OCI-LY1 (cell line): Measurements from ENCODE around the gene TP53.

ENCODE experiments used
- H2AFZ ChIP-seq: fragments of 200-600 bp; sonication (generic), shearing (Covaris generic); 2 replicates; pipeline ENCODE4 v1.6.0; 2014; ENCODE audit warnings: antibody characterized with exemption, mild to moderate bottlenecking, low read length
- H3F3A ChIP-seq: fragments of 200-600 bp; sonication (generic), shearing (Covaris generic); 2 replicates; pipeline ENCODE4 v1.6.0; 2014; ENCODE audit warnings: mild to moderate bottlenecking, antibody characterized with exemption, low read length, moderate library complexity; ENCODE audit not compliant: insufficient read depth
- H3K27ac ChIP-seq: fragments of 200-600 bp; sonication (generic); 2 replicates; pipeline ENCODE4 v1.5.1; 2014; ENCODE audit warnings: low read length, mixed run types, mild to moderate bottlenecking, low read depth; ENCODE audit not compliant: poor library complexity, severe bottlenecking
- H3K27me3 ChIP-seq: fragments of 200-600 bp; sonication (generic); 2 replicates; pipeline ENCODE4 v1.6.0; 2014; ENCODE audit warnings: antibody characterized with exemption, mild to moderate bottlenecking, low read length, moderate library complexity; ENCODE audit not compliant: insufficient read depth
- H3K36me3 ChIP-seq: fragments of 200-600 bp; sonication (generic); 2 replicates; pipeline ENCODE4 v1.6.1; 2014; ENCODE audit warnings: mild to moderate bottlenecking, antibody characterized with exemption, low read length, moderate library complexity, mixed read lengths; ENCODE audit not compliant: insufficient read depth
- H3K4me1 ChIP-seq: fragments of 200-600 bp; sonication (generic); 2 replicates; pipeline ENCODE4 v1.5.1; 2014; ENCODE audit warnings: mild to moderate bottlenecking, low read length, moderate library complexity; ENCODE audit not compliant: insufficient read depth, severe bottlenecking
- H3K4me2 ChIP-seq: fragments of 200-600 bp; sonication (generic), shearing (Covaris generic); 2 replicates; pipeline ENCODE4 v1.6.1; 2014; ENCODE audit warnings: low read length
- H3K4me3 ChIP-seq: fragments of 200-600 bp; sonication (generic); 2 replicates; pipeline ENCODE4 v1.5.1; 2014; ENCODE audit warnings: low read length, low read depth, mild to moderate bottlenecking, mixed read lengths; ENCODE audit not compliant: poor library complexity, severe bottlenecking
- H3K79me2 ChIP-seq: fragments of 200-600 bp; shearing (Covaris generic); 2 replicates; pipeline ENCODE4 v1.6.1; 2016; ENCODE audit warnings: mixed run types, low read length, mixed read lengths; ENCODE audit not compliant: insufficient read depth
- H3K9ac ChIP-seq: fragments of 200-600 bp; sonication (generic), shearing (Covaris generic); 2 replicates; pipeline ENCODE4 v1.6.1; 2014; ENCODE audit warnings: mild to moderate bottlenecking, low read length, mixed read lengths
- H3K9me2 ChIP-seq: fragments of 200-600 bp; sonication (generic), shearing (Covaris generic); 2 replicates; pipeline ENCODE4 v1.6.1; 2014; ENCODE audit warnings: low read depth, mild to moderate bottlenecking, low read length, mixed read lengths
- H3K9me3 ChIP-seq: fragments of 200-600 bp; shearing (Covaris generic); 2 replicates; pipeline ENCODE4 v1.6.1; 2014; ENCODE audit warnings: low read length, mixed read lengths
- H4K20me1 ChIP-seq: fragments of 200-600 bp; sonication (generic), shearing (Covaris generic); 2 replicates; pipeline ENCODE4 v1.6.0; 2016; ENCODE audit warnings: mild to moderate bottlenecking, low read length; ENCODE audit not compliant: insufficient read depth
- EZH2 ChIP-seq: fragments of 200-600 bp; sonication (generic), shearing (Covaris generic); IDR thresholded peaks from 2 replicates; pipeline ENCODE4 v1.8.0; 2017; ENCODE audit warnings: borderline replicate concordance, mixed run types, mild to moderate bottlenecking, antibody characterized with exemption, low read length, moderate library complexity, mixed read lengths
- TF ChIP-seq, protein P1 (sequence below): fragments of 200-600 bp; sonication (generic), shearing (Covaris generic); IDR thresholded peaks from 2 replicates; pipeline ENCODE4 v1.5.1; 2017; ENCODE audit warnings: mild to moderate bottlenecking, antibody characterized with exemption, low read length, moderate library complexity, mixed read lengths

TP53 gene

DNA sequence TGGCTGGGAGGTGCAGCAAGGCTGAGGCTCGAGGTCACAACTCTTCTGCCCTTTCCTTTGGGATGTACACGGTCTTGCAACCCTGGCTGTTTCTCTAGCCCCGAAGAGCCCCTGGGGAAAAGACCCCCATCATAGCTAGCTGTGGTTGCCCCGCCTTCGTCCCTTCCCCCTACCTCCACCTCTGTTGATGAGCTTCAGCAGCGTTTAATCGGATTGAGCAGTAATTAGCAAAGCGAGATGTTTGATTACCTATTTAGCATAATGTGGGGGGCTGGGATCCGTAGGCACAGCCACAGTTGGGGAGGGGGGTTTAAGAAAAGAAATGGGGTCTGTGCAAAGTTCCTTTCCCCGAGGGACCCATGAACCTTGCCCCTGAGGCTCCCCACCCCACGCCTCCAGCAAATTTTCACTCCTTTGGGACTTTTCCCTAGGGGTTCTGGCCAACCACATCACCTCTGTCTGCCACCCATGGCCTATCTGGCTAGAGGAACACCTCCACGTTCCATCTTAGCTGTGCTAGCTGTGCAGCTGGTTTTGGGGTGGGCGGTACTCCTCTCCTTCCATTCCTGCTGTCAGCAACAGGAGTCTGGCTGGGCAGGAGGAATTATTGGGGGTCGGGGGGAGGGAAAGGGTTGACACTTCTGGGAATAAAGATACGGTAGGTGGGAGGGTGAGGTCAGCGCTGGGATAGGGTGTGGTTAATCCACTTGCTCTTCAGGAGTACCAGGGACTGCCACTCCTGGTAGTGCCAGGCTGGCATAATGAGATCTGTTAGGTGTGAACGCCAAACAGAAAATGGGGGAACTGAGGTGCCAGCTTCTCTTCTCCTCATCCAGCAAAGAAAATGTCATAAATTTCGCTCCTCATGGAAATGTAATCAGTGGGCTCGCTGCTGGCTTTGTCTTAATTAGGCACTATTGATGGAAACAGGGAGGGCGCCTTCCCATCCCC is 28.9 kb upstream of the TP53 start:
- no peaks in the 10 kb centered on the region for H3K9me2 ChIP-seq
- H3K9me3 ChIP-seq = no peaks in the 10 kb centered on the region
- peaks cover 13% of the 10 kb centered on the region for H3K4me1 ChIP-seq
- H3K27me3 ChIP-seq = peaks cover 4% of the 10 kb centered on the region; the same call in 1 of the 2 replicates
- TF ChIP-seq EZH2 = no peak
- TF ChIP-seq, protein P1, sequence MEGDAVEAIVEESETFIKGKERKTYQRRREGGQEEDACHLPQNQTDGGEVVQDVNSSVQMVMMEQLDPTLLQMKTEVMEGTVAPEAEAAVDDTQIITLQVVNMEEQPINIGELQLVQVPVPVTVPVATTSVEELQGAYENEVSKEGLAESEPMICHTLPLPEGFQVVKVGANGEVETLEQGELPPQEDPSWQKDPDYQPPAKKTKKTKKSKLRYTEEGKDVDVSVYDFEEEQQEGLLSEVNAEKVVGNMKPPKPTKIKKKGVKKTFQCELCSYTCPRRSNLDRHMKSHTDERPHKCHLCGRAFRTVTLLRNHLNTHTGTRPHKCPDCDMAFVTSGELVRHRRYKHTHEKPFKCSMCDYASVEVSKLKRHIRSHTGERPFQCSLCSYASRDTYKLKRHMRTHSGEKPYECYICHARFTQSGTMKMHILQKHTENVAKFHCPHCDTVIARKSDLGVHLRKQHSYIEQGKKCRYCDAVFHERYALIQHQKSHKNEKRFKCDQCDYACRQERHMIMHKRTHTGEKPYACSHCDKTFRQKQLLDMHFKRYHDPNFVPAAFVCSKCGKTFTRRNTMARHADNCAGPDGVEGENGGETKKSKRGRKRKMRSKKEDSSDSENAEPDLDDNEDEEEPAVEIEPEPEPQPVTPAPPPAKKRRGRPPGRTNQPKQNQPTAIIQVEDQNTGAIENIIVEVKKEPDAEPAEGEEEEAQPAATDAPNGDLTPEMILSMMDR = no peak
- H3F3A ChIP-seq = no peaks in the 10 kb centered on the region
- no peak overlapping the region for H3K27ac ChIP-seq
- no peak overlapping the region for H3K4me3 ChIP-seq
- H3K36me3 ChIP-seq = no peaks in the 10 kb centered on the region
- peak overlapping the region; percentile 71; the same call in 1 of the 2 replicates for H3K4me2 ChIP-seq
- no peaks in the 10 kb centered on the region for H3K79me2 ChIP-seq
- no peak overlapping the region for H3K9ac ChIP-seq
- no peak overlapping the region for H2AFZ ChIP-seq
- no peaks in the 10 kb centered on the region for H4K20me1 ChIP-seq

DNA sequence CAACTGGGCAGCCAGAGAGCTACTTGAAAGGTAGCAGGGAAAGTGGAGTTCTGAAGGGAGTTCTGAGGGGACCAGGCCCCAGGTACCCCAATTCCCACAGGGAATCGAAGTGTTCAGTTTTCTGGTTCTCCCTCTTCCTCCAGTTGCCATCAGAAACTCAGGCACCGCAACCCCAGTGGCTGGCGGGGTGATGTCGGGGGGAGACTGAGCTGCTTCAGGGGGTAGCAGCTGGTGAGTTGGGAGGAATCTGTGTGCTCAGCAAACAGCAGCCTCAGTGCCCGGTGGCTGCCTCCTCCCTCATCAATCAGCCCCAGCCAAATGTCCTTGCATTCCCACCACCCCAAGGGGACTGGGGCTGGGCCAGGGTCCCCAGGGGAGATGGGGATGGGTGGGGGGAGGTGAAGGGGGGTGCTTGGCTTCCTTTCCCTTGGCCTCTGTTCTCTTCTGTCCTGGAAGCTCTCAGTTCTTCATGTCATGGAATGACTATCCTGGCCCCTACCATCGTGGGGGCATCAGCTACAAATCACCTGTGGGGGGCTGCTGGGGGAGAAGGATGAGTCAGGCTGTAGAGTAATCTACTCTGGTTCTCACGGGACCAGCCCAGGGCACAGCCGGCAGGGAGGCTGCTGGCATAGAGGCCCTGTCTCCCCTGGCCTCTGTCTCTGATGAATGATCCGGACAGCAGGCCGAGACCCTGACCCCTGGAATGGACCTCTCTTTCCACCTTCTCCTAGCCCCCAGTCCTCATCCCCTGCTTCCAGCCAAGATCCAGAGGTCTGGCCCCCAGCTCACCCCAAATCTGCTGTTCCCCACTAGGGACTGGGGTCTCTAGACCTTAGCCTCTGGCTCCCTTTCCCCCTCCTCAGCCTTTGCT is 27.7 kb upstream of the TP53 start:
- H3F3A ChIP-seq = no peaks in the 10 kb centered on the region
- TF ChIP-seq, protein P1 = no peak
- no peak for TF ChIP-seq EZH2
- peaks cover 4% of the 10 kb centered on the region; the same call in 1 of the 2 replicates for H3K27me3 ChIP-seq
- no peak overlapping the region for H2AFZ ChIP-seq
- H3K36me3 ChIP-seq = no peaks in the 10 kb centered on the region
- H3K79me2 ChIP-seq = no peaks in the 10 kb centered on the region
- H4K20me1 ChIP-seq = no peaks in the 10 kb centered on the region
- H3K9ac ChIP-seq = no peak overlapping the region
- no peaks in the 10 kb centered on the region for H3K9me3 ChIP-seq
- H3K4me1 ChIP-seq = peaks cover 13% of the 10 kb centered on the region
- no peak overlapping the region for H3K4me3 ChIP-seq
- H3K27ac ChIP-seq = no peak overlapping the region
- H3K4me2 ChIP-seq = no peak overlapping the region
- H3K9me2 ChIP-seq = no peaks in the 10 kb centered on the region

DNA sequence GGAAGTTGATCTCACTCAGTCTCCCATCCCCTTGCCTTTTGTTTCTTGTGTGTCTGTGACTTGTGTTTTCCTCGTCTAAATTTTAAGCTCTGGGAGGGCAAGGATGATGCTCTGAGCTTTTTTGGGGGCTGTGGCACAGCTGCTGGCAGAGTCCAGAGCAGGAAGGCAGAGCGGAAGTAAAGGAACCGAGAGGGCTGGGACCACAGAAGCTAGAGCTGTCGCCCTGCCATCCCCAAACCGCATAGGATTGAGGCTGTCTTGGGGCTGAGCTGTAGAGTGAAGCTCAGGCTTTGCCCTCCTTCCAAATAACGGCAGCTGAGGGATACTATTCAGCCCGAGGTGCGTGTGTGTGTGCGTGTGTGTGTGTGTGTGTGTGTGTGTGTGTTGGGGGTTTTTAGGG is 26.5 kb upstream of the TP53 start:
- Histone ChIP-seq H4K20me1 (no peaks in the 10 kb centered on the region), H3K27me3 (peaks cover 4% of the 10 kb centered on the region; the same call in 1 of the 2 replicates), H3K4me2 (no peak overlapping the region), H2AFZ (no peak overlapping the region), H3K79me2 (no peaks in the 10 kb centered on the region), H3K9ac (no peak overlapping the region), H3K4me1 (peaks cover 13% of the 10 kb centered on the region), H3K27ac (no peak overlapping the region), H3K9me3 (no peaks in the 10 kb centered on the region), H3K9me2 (no peaks in the 10 kb centered on the region), H3F3A (no peaks in the 10 kb centered on the region), H3K4me3 (no peak overlapping the region), H3K36me3 (no peaks in the 10 kb centered on the region)
- TF ChIP-seq, protein P1 = no peak
- no peak for TF ChIP-seq EZH2
